Spleen (tissue), 7 donors: Measurements from ENCODE around the gene ZMYND19.

Experiments
- CTCF ChIP-seq, 11 experiments: fragments of 200-600 bp in 7 of 11; fragments of 450-650 bp in 4 of 11; sonication (generic) in 4 of 11; IDR thresholded peaks in 8 of 11; conservative IDR thresholded peaks in 3 of 11; 1 replicate in 7 of 11; 2 replicates in 4 of 11; pipeline versions ENCODE4 v1.4.0 to v1.8.0; 2016 to 2021; ENCODE audit warnings: antibody characterized with exemption in 11 of 11, inconsistent platforms in 4 of 11, mild to moderate bottlenecking in 1 of 11
- POLR2AphosphoS5 ChIP-seq, 3 donors: sonication (generic); formaldehyde crosslinking; IDR thresholded peaks; one replicate each; pipeline ENCODE4 v1.5.1; 2017; ENCODE audit warnings: antibody characterized with exemption in 3 of 3
- donor health status: DM: no; HTN: no; CAD: no; lungs with moderate emphysema.
- donor health status: DM: no; HTN: no; CAD: no.
- donor health status: DM: no; HTN: no; CAD: no.

- TF ChIP-seq POLR2AphosphoS5 (IDR thresholded peaks at IDR 0.05): no peak
- TF ChIP-seq CTCF (IDR thresholded peaks at IDR 0.05 in 8 of 11, conservative IDR thresholded peaks at IDR 0.05 in 3 of 11): no peak
Observed at GRCh38 chr9:137575364-137575715, 15.0 kb downstream of the ZMYND19 start.
